Kidney epithelial cell (primary cell): Measurements from ENCODE around the gene NFIB. TPM values are rescaled to one million over a fixed set of nuclear protein-coding genes. Genes with fewer than 3 reads are reported as not detected.

ENCODE experiments used
- DNase-seq: peaks from one replicate; pipeline ENCODE4 v3.0.0-alpha.2; 2010; ENCODE audit warnings: low read depth
- H3K27me3 ChIP-seq: 2 replicates; pipeline ENCODE4 v1.6.0; 2011; ENCODE audit warnings: low read length; ENCODE audit not compliant: control insufficient read depth, insufficient read depth
- H3K36me3 ChIP-seq: 2 replicates; pipeline ENCODE4 v1.5.1; 2011; ENCODE audit warnings: low read length; ENCODE audit not compliant: control insufficient read depth, insufficient read depth
- H3K4me3 ChIP-seq: 2 replicates; pipeline ENCODE4 v1.5.1; 2011; ENCODE audit warnings: low read depth, mild to moderate bottlenecking, control low read depth, low read length
- CTCF ChIP-seq: IDR thresholded peaks from 2 replicates; pipeline ENCODE4 v1.5.1; 2011; ENCODE audit warnings: mild to moderate bottlenecking, moderate library complexity, low read length, control low read depth, inconsistent platforms; ENCODE audit not compliant: insufficient read depth, poor library complexity, severe bottlenecking
- total RNA-seq: library from RNA; depleted of rRNA; stranded (reverse); fragments of >200 nt; gene quantifications from 2 replicates; pipeline ENCODE4 v1.2.3, GENCODE V29; 2015

NFIB gene
- total RNA-seq, 1 donor from 2014 or later, result 3.3 TPM

GRCh38 chr9:14179449-14179848 lies 134.5 kb downstream of the NFIB start:
- DNase-seq, result no peak
- Histone ChIP-seq H3K36me3 (no peaks in the 10 kb centered on the region), H3K4me3 (no peak overlapping the region), H3K27me3 (no peaks in the 10 kb centered on the region)
- TF ChIP-seq CTCF, result no peak

GRCh38 chr9:14175778-14176177 lies 138.2 kb downstream of the NFIB start:
- no peak for TF ChIP-seq CTCF
- Histone ChIP-seq H3K4me3 (no peak overlapping the region), H3K36me3 (no peaks in the 10 kb centered on the region), H3K27me3 (no peaks in the 10 kb centered on the region)
- no peak for DNase-seq

GRCh38 chr9:14173713-14174112 lies 140.2 kb downstream of the NFIB start:
- Histone ChIP-seq H3K36me3 (no peaks in the 10 kb centered on the region), H3K27me3 (no peaks in the 10 kb centered on the region), H3K4me3 (no peak overlapping the region)
- no peak for DNase-seq
- no peak for TF ChIP-seq CTCF

- H3K36me3 ChIP-seq, result no peaks in the 10 kb centered on the region
- DNase-seq, result no peak
- TF ChIP-seq CTCF, result no peak
- no peak overlapping the region for H3K4me3 ChIP-seq
- H3K27me3 ChIP-seq, result no peaks in the 10 kb centered on the region
These were observed 142.9 kb downstream of the NFIB start for GRCh38 chr9:14170973-14171596.

- no peak for TF ChIP-seq CTCF
- Histone ChIP-seq H3K27me3 (no peaks in the 10 kb centered on the region), H3K4me3 (no peak overlapping the region), H3K36me3 (no peaks in the 10 kb centered on the region)
- no peak for DNase-seq
These were observed 143.5 kb downstream of the NFIB start for GRCh38 chr9:14170392-14170931.

GRCh38 chr9:14168381-14168780 lies 145.6 kb downstream of the NFIB start:
- DNase-seq, result no peak
- no peak overlapping the region for H3K4me3 ChIP-seq
- H3K36me3 ChIP-seq, result no peaks in the 10 kb centered on the region
- no peak for TF ChIP-seq CTCF
- H3K27me3 ChIP-seq, result no peaks in the 10 kb centered on the region
